ENCODE results near the gene RNF19B.
"Not testable (repeated sequence)": the region's sequence is repeated elsewhere in the genome, so short reads cannot be mapped to it uniquely, and the experiment has no call there.

RNF19B gene

GRCh38 chr1:32992489-32993323 is 28.1 kb upstream of the RNF19B start:
- peak; percentile 95 for DNase-seq (ENCODE audit: low spot score)

GRCh38 chr1:32991819-32992488 is 27.3 kb upstream of the RNF19B start:
- DNase-seq (ENCODE audit: low spot score) = no peak

- no peak for DNase-seq (ENCODE audit: low spot score)
These were observed 26.8 kb upstream of the RNF19B start for GRCh38 chr1:32991386-32991785.

GRCh38 chr1:32990887-32991286 is 26.3 kb upstream of the RNF19B start:
- no peak for DNase-seq (ENCODE audit: low spot score)

- peak; percentile 49 for DNase-seq (ENCODE audit: low spot score)
These were observed 24.8 kb upstream of the RNF19B start for GRCh38 chr1:32989160-32990050.

- DNase-seq (ENCODE audit: low spot score) = no peak
These were observed 24.1 kb upstream of the RNF19B start for GRCh38 chr1:32988665-32989064.

GRCh38 chr1:32985226-32985625 is 20.6 kb upstream of the RNF19B start:
- no peak for DNase-seq (ENCODE audit: low spot score)

- DNase-seq (ENCODE audit: low spot score) = no peak
These were observed 20.0 kb upstream of the RNF19B start for GRCh38 chr1:32984455-32985171.

GRCh38 chr1:32984090-32984454 is 19.5 kb upstream of the RNF19B start:
- no peak for DNase-seq (ENCODE audit: low spot score)

- no peak for DNase-seq (ENCODE audit: low spot score)
These were observed 18.4 kb upstream of the RNF19B start for GRCh38 chr1:32983020-32983419.

GRCh38 chr1:32981003-32981901 is 16.6 kb upstream of the RNF19B start:
- DNase-seq (ENCODE audit: low spot score) = peak; percentile 20

- DNase-seq (ENCODE audit: low spot score) = no peak
These were observed 15.5 kb upstream of the RNF19B start for GRCh38 chr1:32980080-32980479.

- no peak for DNase-seq (ENCODE audit: low spot score)
These were observed 14.2 kb upstream of the RNF19B start for GRCh38 chr1:32978854-32979253.

- no peak for DNase-seq (ENCODE audit: low spot score)
These were observed 13.0 kb upstream of the RNF19B start for GRCh38 chr1:32977546-32978087.

- not testable (repeated sequence) for DNase-seq (ENCODE audit: low spot score)
These were observed 10.4 kb upstream of the RNF19B start for GRCh38 chr1:32975055-32975454.

- not testable (repeated sequence) for DNase-seq (ENCODE audit: low spot score)
These were observed 8.8 kb upstream of the RNF19B start for GRCh38 chr1:32973458-32973857.

GRCh38 chr1:32972814-32973428 is 8.3 kb upstream of the RNF19B start:
- DNase-seq (ENCODE audit: low spot score) = no peak

- no peak for DNase-seq (ENCODE audit: low spot score)
These were observed 7.0 kb upstream of the RNF19B start for GRCh38 chr1:32971576-32971975.

- DNase-seq (ENCODE audit: low spot score) = no peak
These were observed 6.5 kb upstream of the RNF19B start for GRCh38 chr1:32971156-32971555.

GRCh38 chr1:32969566-32969965 is 5.0 kb upstream of the RNF19B start:
- DNase-seq (ENCODE audit: low spot score) = no peak

Data from LoVo (cell line).